ENCODE data around the gene WIPI1.
A peak's percentile ranks its signal among the peaks of the same experiment; 100 is the strongest.

Gene WIPI1

GRCh38 chr17:68460146-68460545, 2.9 kb upstream of the WIPI1 start:
- no peaks in the 10 kb centered on the region for H3K27me3 ChIP-seq (ENCODE audit: low read depth, low read length)
- H3K27ac ChIP-seq (ENCODE audit: low read length) = no peak overlapping the region
- H3K4me1 ChIP-seq (ENCODE audit: control insufficient read depth in 1 of 2, insufficient read depth in 2 of 2, low read length in 2 of 2) = peaks cover 4 to 15% of the 10 kb centered on the region in 2 donors
- H3K4me3 ChIP-seq (ENCODE audit: low read depth in 1 of 2, low read length in 2 of 2) = no peak overlapping the region
- peaks cover 0 to 17% of the 10 kb centered on the region in 2 donors for H3K36me3 ChIP-seq (ENCODE audit: control insufficient read depth in 1 of 2, insufficient read depth in 2 of 2, low read length in 2 of 2)
- no peaks in the 10 kb centered on the region for H3K9me3 ChIP-seq (ENCODE audit: control insufficient read depth in 1 of 2, low read length in 2 of 2)

GRCh38 chr17:68459037-68459639, 1.8 kb upstream of the WIPI1 start:
- Histone ChIP-seq H3K4me1 (ENCODE audit: control insufficient read depth in 1 of 2, insufficient read depth in 2 of 2, low read length in 2 of 2) (peaks cover 4 to 15% of the 10 kb centered on the region in 2 donors), H3K36me3 (ENCODE audit: control insufficient read depth in 1 of 2, insufficient read depth in 2 of 2, low read length in 2 of 2) (peaks cover 0 to 17% of the 10 kb centered on the region in 2 donors), H3K27me3 (ENCODE audit: low read depth, low read length) (no peaks in the 10 kb centered on the region), H3K27ac (ENCODE audit: low read length) (no peak overlapping the region), H3K9me3 (ENCODE audit: control insufficient read depth in 1 of 2, low read length in 2 of 2) (no peaks in the 10 kb centered on the region), H3K4me3 (ENCODE audit: low read depth in 1 of 2, low read length in 2 of 2) (no peak overlapping the region)

- Histone ChIP-seq H3K4me3 (ENCODE audit: low read depth in 1 of 2, low read length in 2 of 2) (peak overlapping the region; percentile 69 to 75), H3K4me1 (ENCODE audit: control insufficient read depth in 1 of 2, insufficient read depth in 2 of 2, low read length in 2 of 2) (peaks cover 4 to 15% of the 10 kb centered on the region in 2 donors), H3K9me3 (ENCODE audit: control insufficient read depth in 1 of 2, low read length in 2 of 2) (no peaks in the 10 kb centered on the region), H3K27me3 (ENCODE audit: low read depth, low read length) (no peaks in the 10 kb centered on the region), H3K27ac (ENCODE audit: low read length) (peak overlapping the region; percentile 82), H3K36me3 (ENCODE audit: control insufficient read depth in 1 of 2, insufficient read depth in 2 of 2, low read length in 2 of 2) (peaks cover 0 to 17% of the 10 kb centered on the region in 2 donors)
Measured at GRCh38 chr17:68458260-68459036, 1.2 kb upstream of the WIPI1 start.

GRCh38 chr17:68457539-68458259, 403 bp upstream of the WIPI1 start:
- Histone ChIP-seq H3K27me3 (ENCODE audit: low read depth, low read length) (no peaks in the 10 kb centered on the region), H3K4me3 (ENCODE audit: low read depth in 1 of 2, low read length in 2 of 2) (peak overlapping the region; percentile 69 to 75), H3K4me1 (ENCODE audit: control insufficient read depth in 1 of 2, insufficient read depth in 2 of 2, low read length in 2 of 2) (peaks cover 4 to 15% of the 10 kb centered on the region in 2 donors), H3K36me3 (ENCODE audit: control insufficient read depth in 1 of 2, insufficient read depth in 2 of 2, low read length in 2 of 2) (peaks cover 4 to 17% of the 10 kb centered on the region in 2 donors), H3K9me3 (ENCODE audit: control insufficient read depth in 1 of 2, low read length in 2 of 2) (no peaks in the 10 kb centered on the region), H3K27ac (ENCODE audit: low read length) (peak overlapping the region; percentile 82)

- H3K9me3 ChIP-seq (ENCODE audit: control insufficient read depth in 1 of 2, low read length in 2 of 2) = no peaks in the 10 kb centered on the region
- H3K36me3 ChIP-seq (ENCODE audit: control insufficient read depth in 1 of 2, insufficient read depth in 2 of 2, low read length in 2 of 2) = peaks cover 5 to 25% of the 10 kb centered on the region in 2 donors
- H3K27me3 ChIP-seq (ENCODE audit: low read depth, low read length) = no peaks in the 10 kb centered on the region
- H3K4me1 ChIP-seq (ENCODE audit: control insufficient read depth in 1 of 2, insufficient read depth in 2 of 2, low read length in 2 of 2) = peaks cover 4 to 15% of the 10 kb centered on the region in 2 donors
- peak overlapping the region; percentile 81 for H3K27ac ChIP-seq (ENCODE audit: low read length)
- H3K4me3 ChIP-seq (ENCODE audit: low read depth in 1 of 2, low read length in 2 of 2) = peak overlapping the region; percentile 51 to 76
Measured at GRCh38 chr17:68456339-68457167, 743 bp downstream of the WIPI1 start.

- Histone ChIP-seq H3K36me3 (ENCODE audit: control insufficient read depth in 1 of 2, insufficient read depth in 2 of 2, low read length in 2 of 2) (peaks cover 5 to 29% of the 10 kb centered on the region in 2 donors), H3K4me3 (ENCODE audit: low read depth in 1 of 2, low read length in 2 of 2) (peak overlapping the region; percentile 51 to 76), H3K4me1 (ENCODE audit: control insufficient read depth in 1 of 2, insufficient read depth in 2 of 2, low read length in 2 of 2) (peaks cover 4 to 15% of the 10 kb centered on the region in 2 donors), H3K27me3 (ENCODE audit: low read depth, low read length) (no peaks in the 10 kb centered on the region), H3K9me3 (ENCODE audit: control insufficient read depth in 1 of 2, low read length in 2 of 2) (no peaks in the 10 kb centered on the region), H3K27ac (ENCODE audit: low read length) (peak overlapping the region; percentile 81)
Measured at GRCh38 chr17:68455901-68456338, 1.4 kb downstream of the WIPI1 start.

- no peak overlapping the region for H3K27ac ChIP-seq (ENCODE audit: low read length)
Measured at GRCh38 chr17:68453991-68454665, 3.2 kb downstream of the WIPI1 start.

GRCh38 chr17:68452724-68453290, 4.5 kb downstream of the WIPI1 start:
- H3K36me3 ChIP-seq (ENCODE audit: control insufficient read depth in 1 of 2, insufficient read depth in 2 of 2, low read length in 2 of 2) = peaks cover 22 to 52% of the 10 kb centered on the region in 2 donors
- H3K4me3 ChIP-seq (ENCODE audit: low read depth in 1 of 2, low read length in 2 of 2) = no peak overlapping the region
- no peaks in the 10 kb centered on the region for H3K9me3 ChIP-seq (ENCODE audit: control insufficient read depth in 1 of 2, low read length in 2 of 2)
- H3K27me3 ChIP-seq (ENCODE audit: low read depth, low read length) = no peaks in the 10 kb centered on the region
- peaks cover 4 to 10% of the 10 kb centered on the region in 2 donors for H3K4me1 ChIP-seq (ENCODE audit: control insufficient read depth in 1 of 2, insufficient read depth in 2 of 2, low read length in 2 of 2)
- H3K27ac ChIP-seq (ENCODE audit: low read length) = no peak overlapping the region

More at GRCh38 chr17:68453991-68454665, 3.2 kb downstream of the WIPI1 start:
- no peak overlapping the region for H3K4me3 ChIP-seq (ENCODE audit: low read depth in 1 of 2, low read length in 2 of 2)
- no peaks in the 10 kb centered on the region for H3K27me3 ChIP-seq (ENCODE audit: low read depth, low read length)
- no peaks in the 10 kb centered on the region for H3K9me3 ChIP-seq (ENCODE audit: control insufficient read depth in 1 of 2, low read length in 2 of 2)
- H3K4me1 ChIP-seq (ENCODE audit: control insufficient read depth in 1 of 2, insufficient read depth in 2 of 2, low read length in 2 of 2) = peaks cover 4 to 15% of the 10 kb centered on the region in 2 donors
- peaks cover 12 to 44% of the 10 kb centered on the region in 2 donors for H3K36me3 ChIP-seq (ENCODE audit: control insufficient read depth in 1 of 2, insufficient read depth in 2 of 2, low read length in 2 of 2)

- peaks cover 4 to 10% of the 10 kb centered on the region in 2 donors for H3K4me1 ChIP-seq (ENCODE audit: control insufficient read depth in 1 of 2, insufficient read depth in 2 of 2, low read length in 2 of 2)
- no peaks in the 10 kb centered on the region for H3K9me3 ChIP-seq (ENCODE audit: control insufficient read depth in 1 of 2, low read length in 2 of 2)
- H3K36me3 ChIP-seq (ENCODE audit: control insufficient read depth in 1 of 2, insufficient read depth in 2 of 2, low read length in 2 of 2) = peaks cover 22 to 48% of the 10 kb centered on the region in 2 donors
- no peak overlapping the region for H3K4me3 ChIP-seq (ENCODE audit: low read depth in 1 of 2, low read length in 2 of 2)
- no peaks in the 10 kb centered on the region for H3K27me3 ChIP-seq (ENCODE audit: low read depth, low read length)
- no peak overlapping the region for H3K27ac ChIP-seq (ENCODE audit: low read length)
Measured at GRCh38 chr17:68451670-68452354, 5.5 kb downstream of the WIPI1 start.

All from muscle layer of duodenum (tissue), 2 donors.